ENCODE measurements around the gene PLAU.
"Not testable (repeated sequence)": the region's sequence is repeated elsewhere in the genome, so short reads cannot be mapped to it uniquely, and the experiment has no call there.

PLAU gene

DNA sequence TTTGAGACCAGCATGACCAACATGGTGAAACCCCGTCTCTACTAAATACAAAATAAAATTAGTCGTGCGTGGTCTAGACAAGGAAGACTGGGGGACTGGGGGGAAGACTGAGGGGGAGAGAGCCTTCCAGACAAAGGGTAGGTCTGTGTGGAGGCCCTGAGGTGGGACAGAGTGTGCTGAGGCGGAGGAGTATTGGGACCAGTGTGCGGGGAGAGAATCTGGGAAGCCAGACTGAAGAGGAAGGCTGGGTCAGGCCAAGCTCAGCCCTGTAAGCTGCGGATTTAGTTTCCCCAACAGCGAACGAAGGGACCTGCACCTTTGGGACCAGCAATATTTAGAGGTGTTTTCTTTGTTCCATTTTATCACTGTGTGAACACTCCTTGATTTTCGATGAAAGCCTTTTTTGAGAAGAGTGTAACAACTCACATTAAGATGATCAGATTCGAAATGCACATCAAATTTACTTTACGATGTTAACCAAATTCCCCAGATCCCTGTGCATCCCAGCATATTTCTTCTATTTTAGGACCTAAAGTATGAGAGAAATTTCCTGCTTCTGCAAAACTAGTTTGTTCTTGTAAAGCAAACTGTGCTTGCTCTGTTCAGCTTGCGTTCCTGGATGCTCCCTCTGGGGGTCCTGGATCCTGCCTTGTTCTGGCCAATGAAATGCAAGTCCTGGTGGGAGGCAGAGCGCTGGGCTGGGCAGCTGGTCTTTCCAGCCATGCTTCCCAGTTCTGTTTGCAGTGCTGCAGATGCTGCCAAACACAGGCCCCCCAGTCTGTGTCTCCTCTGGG lies 39.4 kb downstream of the PLAU start:
- peak; percentile 52 to 60 for DNase-seq (ENCODE audit: low read depth in 2 of 2)

DNA sequence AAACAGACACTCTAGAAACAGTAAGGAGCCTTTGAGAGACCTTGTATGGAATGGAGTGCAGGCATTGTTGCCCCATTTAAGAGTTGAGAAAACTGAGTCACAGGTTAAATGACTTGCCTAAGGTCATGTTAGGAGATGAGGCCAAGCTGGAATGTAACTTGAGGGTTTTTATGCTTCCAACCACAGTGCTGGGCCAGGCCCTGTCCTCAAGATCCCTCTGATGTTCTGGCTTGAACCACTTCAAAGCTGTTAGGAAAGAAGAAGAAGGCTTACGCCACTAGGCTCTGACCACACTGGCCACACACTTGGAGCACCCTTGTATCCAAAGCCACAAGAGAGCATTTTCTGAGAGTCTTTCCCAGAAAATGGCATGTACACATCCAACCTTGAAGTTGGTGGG lies 42.7 kb downstream of the PLAU start:
- DNase-seq (ENCODE audit: low read depth in 2 of 2): no peak

DNA sequence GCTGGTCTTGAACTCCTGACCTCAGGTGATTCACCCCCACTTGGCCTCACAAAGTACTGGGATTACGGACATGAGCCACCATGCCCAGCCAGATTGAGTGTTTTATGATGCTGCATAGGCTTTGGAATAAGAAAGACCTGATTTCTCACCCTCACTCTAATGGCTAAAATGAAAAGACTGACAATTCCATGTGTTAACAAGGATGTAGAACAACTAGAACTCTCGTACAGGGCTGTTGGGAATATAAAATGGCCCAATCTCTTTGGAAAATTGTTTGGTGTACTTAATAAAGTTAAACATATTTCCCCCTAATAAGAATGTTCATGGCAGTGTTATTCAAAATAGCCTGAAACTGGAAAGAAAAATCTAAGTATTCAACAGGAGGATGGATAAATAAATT lies 43.8 kb downstream of the PLAU start:
- no peak for DNase-seq (ENCODE audit: low read depth in 2 of 2)

DNA sequence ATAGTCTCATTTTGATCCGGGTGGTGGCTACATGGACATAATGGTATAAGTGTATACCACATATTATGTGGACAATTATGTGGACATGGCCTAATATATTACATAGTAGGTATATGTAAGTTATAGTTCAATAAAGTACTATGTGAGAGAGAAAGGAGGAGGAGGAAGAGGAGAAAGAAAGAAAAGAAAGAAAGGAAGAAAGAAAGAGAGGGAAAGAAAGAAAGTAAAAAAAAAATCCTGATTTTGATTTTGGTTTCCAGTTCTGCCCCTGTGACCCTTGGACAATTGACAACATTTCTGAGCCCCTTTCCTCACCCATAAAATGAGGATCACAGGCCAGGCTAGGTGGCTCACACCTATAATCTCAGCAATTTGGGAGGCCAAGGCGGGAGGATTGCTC lies 44.8 kb downstream of the PLAU start:
- no peak for DNase-seq (ENCODE audit: low read depth in 2 of 2)

DNA sequence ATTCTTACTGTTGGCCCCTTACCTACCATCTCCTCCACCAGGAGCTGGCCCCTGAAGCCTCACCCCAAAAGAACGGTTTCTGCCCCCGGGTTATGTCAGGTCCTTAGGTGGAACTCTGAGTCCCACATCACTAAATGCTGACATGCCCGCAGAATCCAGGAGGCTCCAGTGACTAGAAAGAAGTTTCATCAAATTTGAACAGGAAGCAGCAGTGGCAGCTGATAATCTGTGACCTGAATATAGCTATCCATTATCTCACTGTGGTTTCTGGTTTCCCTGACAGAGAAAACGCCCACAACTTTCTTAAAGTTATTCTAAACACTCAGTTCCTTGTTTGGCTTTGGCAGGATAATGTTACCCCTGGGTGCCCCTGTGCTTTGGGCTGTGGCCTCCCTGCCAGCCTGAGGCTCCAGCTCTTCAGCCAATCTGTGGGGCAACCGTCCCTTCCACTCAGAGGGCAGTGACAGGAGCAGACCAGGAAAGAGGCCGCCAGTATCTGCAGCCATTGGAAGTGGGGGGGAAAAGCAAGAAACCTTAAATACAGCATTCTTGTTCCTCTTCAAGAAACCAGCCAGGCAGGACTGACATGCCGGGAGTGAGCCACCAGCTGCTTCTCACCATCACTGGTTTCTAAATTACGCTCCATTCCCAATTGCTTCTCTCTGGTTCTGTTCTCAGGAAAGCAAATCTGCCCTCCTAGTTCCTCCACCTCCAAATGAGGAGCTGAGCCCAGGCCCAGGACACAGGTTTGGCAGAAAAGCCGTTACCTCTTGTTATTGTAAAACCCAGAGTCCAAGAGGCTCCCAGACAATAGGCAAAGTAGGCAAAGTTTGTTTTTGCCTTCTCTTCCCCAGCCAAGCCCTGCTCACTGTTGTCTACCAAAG lies 45.8 kb downstream of the PLAU start:
- no peak for DNase-seq (ENCODE audit: low read depth in 2 of 2)

DNA sequence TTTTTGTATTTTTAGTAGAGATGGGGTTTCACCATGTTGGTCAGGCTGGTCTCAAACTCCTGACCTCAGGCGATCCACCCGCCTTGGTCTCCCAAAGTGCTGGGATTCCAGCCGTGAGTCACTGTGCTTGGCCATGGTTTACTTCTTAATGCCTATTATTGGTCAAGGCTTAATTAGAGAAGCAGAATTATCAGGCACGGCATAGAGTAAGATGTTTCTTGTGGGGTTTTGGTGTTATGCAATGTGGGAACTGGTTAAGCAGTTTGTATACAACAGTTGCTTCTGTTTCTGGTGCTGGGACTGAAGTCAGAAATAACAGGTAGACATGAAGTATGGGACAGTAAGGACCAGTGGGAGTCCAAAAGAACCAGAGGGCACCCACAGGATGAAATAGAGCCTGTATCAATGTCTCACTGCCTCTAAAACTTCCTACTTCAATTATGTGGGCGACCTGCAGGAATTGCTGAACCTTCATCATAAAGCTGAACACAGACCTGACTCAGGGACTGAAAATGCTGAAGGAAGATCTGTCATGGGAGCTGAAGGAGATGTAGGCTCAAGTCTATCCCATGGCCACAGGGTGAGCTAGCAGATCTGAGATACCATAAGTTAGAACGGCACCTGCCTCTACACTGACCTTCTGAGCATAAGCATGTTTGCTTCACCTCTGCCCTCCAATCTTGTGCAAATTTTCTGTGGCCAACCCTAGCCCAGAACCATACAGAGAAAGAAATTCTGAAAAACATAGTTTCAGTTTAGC lies 48.7 kb downstream of the PLAU start:
- no peak for DNase-seq (ENCODE audit: low read depth in 2 of 2)

DNA sequence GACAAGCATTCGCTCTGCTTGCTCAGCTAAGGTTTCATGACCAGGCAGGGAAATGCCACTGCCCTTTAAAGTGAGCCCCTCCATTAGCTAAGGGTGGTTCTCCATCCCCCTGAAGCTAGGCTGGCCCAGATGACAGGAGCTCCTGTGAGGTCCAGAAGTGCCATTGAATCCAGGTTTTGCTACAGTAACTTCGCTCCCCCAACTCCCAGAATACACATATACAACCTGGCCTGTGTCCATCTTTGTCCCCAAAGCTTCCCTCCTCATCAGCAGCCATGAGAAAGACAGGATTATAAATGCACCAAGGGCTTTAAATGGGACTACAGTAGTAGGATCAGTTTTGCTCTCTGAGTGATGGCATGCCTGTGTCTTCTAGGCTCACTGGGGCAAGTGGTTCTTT lies 51.5 kb downstream of the PLAU start:
- DNase-seq (ENCODE audit: low read depth in 2 of 2): no peak

DNA sequence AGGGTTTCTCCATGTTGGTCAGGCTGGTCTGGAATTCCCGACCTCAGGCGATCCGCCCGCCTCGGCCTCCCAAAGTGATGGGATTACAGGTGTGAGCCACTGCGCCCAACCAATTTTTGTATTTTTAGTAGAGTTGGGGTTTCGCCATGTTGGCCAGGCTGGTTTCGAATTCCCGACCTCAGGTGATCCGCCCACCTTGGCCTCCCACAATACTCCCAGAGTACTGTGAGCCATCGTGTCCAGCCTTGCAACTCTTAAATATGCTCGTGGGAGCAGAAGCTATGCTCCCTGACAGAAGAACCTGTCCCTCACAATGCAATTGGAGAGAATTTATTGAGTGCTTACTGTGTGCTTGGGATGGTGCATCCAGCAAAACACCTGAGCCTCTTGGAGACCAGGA lies 52.6 kb downstream of the PLAU start:
- not testable (repeated sequence) for DNase-seq (ENCODE audit: low read depth in 2 of 2)

DNA sequence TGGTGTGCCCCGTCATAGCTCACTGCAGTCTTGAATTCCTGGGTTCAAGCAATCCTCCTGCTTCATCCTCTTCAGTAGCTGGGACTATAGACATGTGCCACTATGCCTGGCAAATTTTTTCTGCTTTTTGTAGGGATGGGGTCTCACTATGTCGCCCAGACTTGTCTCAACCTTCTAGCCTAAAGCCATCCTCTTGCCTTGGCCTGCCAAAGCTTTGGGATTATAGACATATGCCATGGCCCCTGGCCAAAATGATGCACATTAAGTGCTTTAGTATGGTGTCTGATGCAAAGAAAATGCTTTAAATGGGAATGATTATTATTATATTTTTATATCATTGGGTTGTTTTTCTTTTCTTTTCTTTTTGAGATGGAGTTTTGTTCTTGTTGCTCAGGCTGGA lies 53.8 kb downstream of the PLAU start:
- no peak for DNase-seq (ENCODE audit: low read depth in 2 of 2)

DNA sequence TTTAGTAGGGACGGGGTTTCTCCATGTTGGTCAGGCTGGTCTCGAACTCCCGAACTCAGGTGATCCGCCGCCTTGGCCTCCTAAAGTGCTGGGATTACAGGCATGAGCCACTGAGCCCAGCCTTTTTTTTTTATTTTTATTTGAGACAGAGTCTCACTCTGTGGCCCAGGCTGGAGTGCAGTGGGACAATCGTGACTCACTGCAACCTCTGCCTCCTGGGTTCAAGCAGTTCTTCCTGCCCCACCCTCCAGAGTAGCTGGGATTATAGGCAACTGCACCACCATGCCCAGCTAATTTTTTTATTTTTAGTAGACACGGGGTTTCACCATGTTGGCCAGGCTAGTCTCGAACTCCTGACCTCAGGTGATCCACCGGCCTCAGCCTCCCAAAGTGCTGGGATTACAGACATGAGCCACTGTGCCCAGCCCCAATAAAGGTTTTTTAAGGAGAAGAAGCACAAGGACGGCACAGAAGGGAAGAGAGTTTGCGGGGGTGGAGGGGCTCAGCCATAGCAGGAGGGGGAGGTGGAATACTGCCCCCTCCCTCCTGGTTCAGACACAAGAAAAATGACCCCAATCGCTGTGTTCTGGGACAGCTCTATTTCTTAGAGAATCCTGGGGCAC lies 54.4 kb downstream of the PLAU start:
- not testable (repeated sequence) for DNase-seq (ENCODE audit: low read depth in 2 of 2)

GRCh38 chr10:73965890-73966768 lies 55.2 kb downstream of the PLAU start:
- peak; percentile 100 for DNase-seq (ENCODE audit: low read depth in 2 of 2)

GRCh38 chr10:73967022-73967429 lies 56.1 kb downstream of the PLAU start:
- DNase-seq (ENCODE audit: low read depth in 2 of 2): no peak

All from fibroblast of skin of left biceps (primary cell).